MCF 10A (cell line): Measurements from ENCODE around the gene RERE. TPM values are rescaled to one million over a fixed set of nuclear protein-coding genes. Genes with fewer than 3 reads are reported as not detected.

Experiments used
- BruUV-seq: library from RNA; stranded (reverse); fragments of 400-500 nt; replicated peaks from 2 replicates; lab custom pipeline; 2021; lab: Mats Ljungman, UMichigan
- CTCF ChIA-PET: fragments of 300-600 bp; sonication (Branson Sonifier 250); formaldehyde crosslinking; extraction: SDS; loops from one replicate; lab custom pipeline; 2021; ENCODE audit warnings: antibody characterized with exemption, inconsistent platforms; lab: Yijun Ruan, JAX
- POLR2A ChIA-PET: fragments of 300-600, 350-650 bp; sonication (Branson Sonifier 250); formaldehyde crosslinking; extraction: SDS; loops from one replicate; lab custom pipeline; 2020; ENCODE audit warnings: antibody characterized with exemption, inconsistent platforms; lab: Yijun Ruan, JAX
- DNase-seq: peaks from one replicate; pipeline ENCODE4 v3.0.0-alpha.2; 2018; ENCODE audit not compliant: unreplicated experiment
- H3K27ac Mint-ChIP-seq: one replicate; pipeline ENCODE4 v1.8.0; 2022; ENCODE audit warnings: mild to moderate bottlenecking, low read depth, mixed read lengths; ENCODE audit not compliant: unreplicated experiment
- H3K27me3 Mint-ChIP-seq: one replicate; pipeline ENCODE4 v1.8.0; 2022; ENCODE audit warnings: mixed read lengths; ENCODE audit not compliant: insufficient read depth, unreplicated experiment
- H3K36me3 Mint-ChIP-seq: one replicate; pipeline ENCODE4 v1.8.0; 2022; ENCODE audit warnings: mild to moderate bottlenecking, moderate library complexity, mixed read lengths; ENCODE audit not compliant: insufficient read depth, unreplicated experiment
- H3K4me1 Mint-ChIP-seq: one replicate; pipeline ENCODE4 v1.8.0; 2022; ENCODE audit warnings: mixed read lengths; ENCODE audit not compliant: insufficient read depth, unreplicated experiment
- H3K4me3 Mint-ChIP-seq: one replicate; pipeline ENCODE4 v1.8.0; 2022; ENCODE audit warnings: mild to moderate bottlenecking, moderate library complexity, mixed read lengths; ENCODE audit not compliant: unreplicated experiment
- H3K9me3 Mint-ChIP-seq: one replicate; pipeline ENCODE4 v1.8.0; 2022; ENCODE audit warnings: mixed read lengths; ENCODE audit not compliant: unreplicated experiment
- intact Hi-C: fragments of 100-400 bp; cut with micrococcal nuclease; formaldehyde crosslinking; loops from 2 replicates; pipeline ENCODE4 v1.14.1; 2022
- total RNA-seq: library from RNA; stranded (reverse); gene quantifications from 2 replicates; pipeline ENCODE4 v1.2.3, GENCODE V29; 2022
- TF ChIP-seq, protein P1 (sequence below): fragments of 200-600 bp; IDR thresholded peaks from one replicate; pipeline ENCODE4 v1.8.0; 2022; ENCODE audit warnings: antibody characterized with exemption, mild to moderate bottlenecking; ENCODE audit not compliant: unreplicated experiment

The RERE gene
- total RNA-seq, 1 experiment from 2014 or later, result 48.4 TPM

DNA sequence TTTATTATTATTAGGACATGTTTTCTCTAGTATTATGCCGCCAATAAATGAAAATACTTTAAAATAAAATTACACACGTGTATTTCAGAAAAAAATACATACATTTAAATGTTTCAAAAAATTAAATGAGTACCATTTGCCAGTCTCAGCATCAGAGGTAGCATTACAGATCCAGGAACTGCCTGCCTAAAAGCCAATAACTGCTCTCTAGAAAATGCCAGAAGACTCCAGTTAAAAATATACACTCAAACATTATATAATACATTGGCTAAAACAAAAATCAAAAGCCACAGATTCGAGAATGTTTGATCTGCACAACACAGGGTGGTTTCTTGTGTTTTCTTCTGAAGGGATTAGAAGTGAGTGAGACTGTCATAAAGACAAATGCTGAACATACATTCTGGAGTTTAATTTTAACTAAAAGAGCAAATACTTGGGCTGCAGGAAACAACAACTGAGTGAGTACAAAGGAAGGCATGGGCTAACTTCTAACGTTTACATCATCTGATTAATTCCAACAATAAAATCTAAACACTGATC is 105.5 kb downstream of the RERE start:
- peak overlapping the region; percentile 82 for H3K27ac Mint-ChIP-seq
- no TSS peak for BruUV-seq
- intact Hi-C loops, result no loop called here
- TF ChIP-seq, protein P1, sequence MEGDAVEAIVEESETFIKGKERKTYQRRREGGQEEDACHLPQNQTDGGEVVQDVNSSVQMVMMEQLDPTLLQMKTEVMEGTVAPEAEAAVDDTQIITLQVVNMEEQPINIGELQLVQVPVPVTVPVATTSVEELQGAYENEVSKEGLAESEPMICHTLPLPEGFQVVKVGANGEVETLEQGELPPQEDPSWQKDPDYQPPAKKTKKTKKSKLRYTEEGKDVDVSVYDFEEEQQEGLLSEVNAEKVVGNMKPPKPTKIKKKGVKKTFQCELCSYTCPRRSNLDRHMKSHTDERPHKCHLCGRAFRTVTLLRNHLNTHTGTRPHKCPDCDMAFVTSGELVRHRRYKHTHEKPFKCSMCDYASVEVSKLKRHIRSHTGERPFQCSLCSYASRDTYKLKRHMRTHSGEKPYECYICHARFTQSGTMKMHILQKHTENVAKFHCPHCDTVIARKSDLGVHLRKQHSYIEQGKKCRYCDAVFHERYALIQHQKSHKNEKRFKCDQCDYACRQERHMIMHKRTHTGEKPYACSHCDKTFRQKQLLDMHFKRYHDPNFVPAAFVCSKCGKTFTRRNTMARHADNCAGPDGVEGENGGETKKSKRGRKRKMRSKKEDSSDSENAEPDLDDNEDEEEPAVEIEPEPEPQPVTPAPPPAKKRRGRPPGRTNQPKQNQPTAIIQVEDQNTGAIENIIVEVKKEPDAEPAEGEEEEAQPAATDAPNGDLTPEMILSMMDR, result no peak
- ChIA-PET CTCF (interaction anchor here (0.7 to 2.8 kb wide), 4 partner anchors 11 to 161 kb away, joined by 3 to 8 read pairs (median 4); no protein-coding TSS in a partner anchor), POLR2A (interaction anchor here (0.6 to 3.9 kb wide), 8 partner anchors 8 to 186 kb away, joined by 4 to 25 read pairs (median 8); no protein-coding TSS in a partner anchor)
- no peaks in the 10 kb centered on the region for H3K27me3 Mint-ChIP-seq
- no peaks in the 10 kb centered on the region for H3K36me3 Mint-ChIP-seq
- H3K4me3 Mint-ChIP-seq, result peak overlapping the region; percentile 50
- H3K9me3 Mint-ChIP-seq, result peaks cover 8% of the 10 kb centered on the region
- H3K4me1 Mint-ChIP-seq, result peaks cover 28% of the 10 kb centered on the region
- DNase-seq, result no peak

DNA sequence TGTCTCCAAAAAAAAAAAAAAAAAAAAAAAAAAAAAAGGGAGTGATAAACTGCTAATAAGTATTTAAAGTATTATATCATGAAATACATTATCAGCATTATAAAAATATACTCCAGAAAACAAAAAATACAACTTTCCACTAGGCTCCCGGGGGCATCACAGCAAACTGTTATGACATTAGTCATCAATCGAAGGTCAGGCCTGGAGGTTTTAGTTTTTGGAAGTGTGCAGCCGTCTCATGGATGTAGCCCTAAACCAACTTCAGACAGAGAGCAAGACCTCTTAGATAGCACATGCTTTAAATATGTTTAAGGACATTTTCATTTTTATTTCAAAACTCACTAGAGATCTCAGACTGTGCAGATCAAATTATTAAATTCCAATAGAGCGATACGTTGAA is 106.3 kb downstream of the RERE start:
- CTCF ChIA-PET, result interaction anchor here (2.8 kb wide), 1 partner anchor 15 kb away, joined by 8 read pairs; no protein-coding TSS in a partner anchor
- POLR2A ChIA-PET, result interaction anchor here (1.7 to 3.9 kb wide), 3 partner anchors 11 to 186 kb away, joined by 7 to 21 read pairs (median 15); no protein-coding TSS in a partner anchor
- Mint-ChIP-seq H3K4me3 (no peak overlapping the region), H3K27ac (peak overlapping the region; percentile 82), H3K36me3 (no peaks in the 10 kb centered on the region), H3K9me3 (peaks cover 8% of the 10 kb centered on the region), H3K4me1 (peaks cover 31% of the 10 kb centered on the region), H3K27me3 (no peaks in the 10 kb centered on the region)
- no peak for DNase-seq
- no TSS peak for BruUV-seq
- intact Hi-C loops, result no loop called here
- TF ChIP-seq, protein P1, result no peak

DNA sequence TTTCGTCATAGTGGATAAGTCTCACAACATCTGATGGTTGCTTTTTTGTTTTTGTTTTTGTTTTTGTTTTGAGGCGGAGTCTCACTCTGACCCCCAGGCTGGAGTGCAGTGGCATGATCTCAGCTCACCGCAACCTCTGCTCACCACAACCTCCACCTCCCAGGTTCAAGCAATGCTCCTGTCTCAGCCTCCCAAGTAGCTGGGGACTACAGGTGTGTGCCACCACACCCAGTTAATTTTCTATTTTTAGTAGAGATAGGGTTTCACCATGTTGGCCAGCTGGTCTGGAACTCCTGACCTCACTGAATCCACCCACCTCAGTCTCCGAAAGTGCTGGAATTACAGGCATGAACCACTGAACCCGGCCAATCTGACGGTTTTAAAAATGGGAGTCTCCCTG is 109.2 kb downstream of the RERE start:
- no TSS peak for BruUV-seq
- ChIA-PET CTCF (interaction anchor here (1.1 kb wide), 1 partner anchor 10 kb away, joined by 3 read pairs; no protein-coding TSS in a partner anchor), POLR2A (interaction anchor here (0.6 to 2.3 kb wide), 4 partner anchors 15 to 377 kb away, joined by 3 to 10 read pairs (median 4); no protein-coding TSS in a partner anchor)
- Mint-ChIP-seq H3K4me1 (peaks cover 24% of the 10 kb centered on the region), H3K4me3 (no peak overlapping the region), H3K27ac (no peak overlapping the region), H3K27me3 (no peaks in the 10 kb centered on the region), H3K9me3 (peaks cover 8% of the 10 kb centered on the region), H3K36me3 (no peaks in the 10 kb centered on the region)
- intact Hi-C loops, result no loop called here
- TF ChIP-seq, protein P1, result no peak
- no peak for DNase-seq

DNA sequence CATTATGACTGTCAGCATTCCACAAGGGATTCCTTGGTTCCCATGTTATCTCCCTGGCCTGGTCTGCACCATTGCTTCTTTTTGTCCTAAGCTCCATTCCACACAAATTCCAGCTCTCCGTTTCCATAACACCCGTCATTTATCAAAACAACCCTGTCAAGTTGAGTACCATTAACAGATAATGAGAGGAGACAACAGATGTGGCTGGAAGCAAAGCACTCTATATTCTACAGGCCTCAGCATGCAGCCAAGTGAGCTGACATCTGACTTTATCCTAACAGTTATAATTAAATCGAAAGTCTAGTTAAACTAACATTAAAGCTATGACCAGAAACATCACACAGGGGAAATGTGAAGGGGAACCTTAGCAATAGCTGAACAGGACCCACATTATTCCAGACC is 110.4 kb downstream of the RERE start:
- intact Hi-C loops, result no loop called here
- Mint-ChIP-seq H3K4me1 (peaks cover 17% of the 10 kb centered on the region), H3K4me3 (no peak overlapping the region), H3K27ac (no peak overlapping the region), H3K36me3 (no peaks in the 10 kb centered on the region), H3K27me3 (no peaks in the 10 kb centered on the region), H3K9me3 (peaks cover 8% of the 10 kb centered on the region)
- DNase-seq, result no peak
- ChIA-PET POLR2A (interaction anchor here (0.6 to 2.3 kb wide), 9 partner anchors 16 to 279 kb away, joined by 3 to 10 read pairs (median 4); no protein-coding TSS in a partner anchor), CTCF (interaction anchor here (0.6 to 1.4 kb wide), 8 partner anchors 9 to 187 kb away, joined by 3 to 10 read pairs (median 3); no protein-coding TSS in a partner anchor)
- TF ChIP-seq, protein P1, result no peak
- BruUV-seq, result no TSS peak
